Measurements from ENCODE around the gene GALNT10. TPM values are rescaled to one million over a fixed set of nuclear protein-coding genes. Genes with fewer than 3 reads are reported as not detected.

Gene GALNT10
- total RNA-seq, 1 experiment from 2014 or later = 23.4 TPM

GRCh38 chr5:154401931-154402330 is 211.4 kb downstream of the GALNT10 start:
- no peaks in the 10 kb centered on the region for H3K27me3 Mint-ChIP-seq (ENCODE audit: insufficient read depth, unreplicated experiment)
- H3K27ac Mint-ChIP-seq (ENCODE audit: unreplicated experiment) = peak overlapping the region; percentile 53
- H3K4me1 ChIP-seq = peaks cover 5% of the 10 kb centered on the region; the same call in 1 of the 2 replicates
- peaks cover 6% of the 10 kb centered on the region for H3K36me3 Mint-ChIP-seq (ENCODE audit: insufficient read depth, unreplicated experiment)
- TF ChIP-seq CTCF (IDR thresholded peaks at IDR 0.05; ENCODE audit: insufficient read depth in 1 of 2, low read depth in 1 of 2, low read length in 1 of 2, severe bottlenecking in 1 of 2, unreplicated experiment in 1 of 2) = no peak
- no peaks in the 10 kb centered on the region for H3K4me1 Mint-ChIP-seq (ENCODE audit: low read depth, unreplicated experiment)
- ChIA-PET CTCF (no interaction called here), POLR2A (no interaction called here)
- no peak overlapping the region for H3K4me3 ChIP-seq (ENCODE audit: low read depth, low read length)
- no peak overlapping the region for H3K4me3 Mint-ChIP-seq (ENCODE audit: unreplicated experiment)
- no peak for DNase-seq
- no peaks in the 10 kb centered on the region for H3K36me3 ChIP-seq (ENCODE audit: control insufficient read depth, insufficient read depth, low read length)
- no peaks in the 10 kb centered on the region for H3K9me3 Mint-ChIP-seq (ENCODE audit: unreplicated experiment)
- BruUV-seq (replicated peaks) = no TSS peak
- no peaks in the 10 kb centered on the region for H3K27me3 ChIP-seq (replicated peaks; ENCODE audit: control insufficient read depth, insufficient read depth, low read length)
- no peaks in the 10 kb centered on the region for H3K9me3 ChIP-seq
- intact Hi-C loops (cut with micrococcal nuclease; ENCODE audit: unreplicated experiment) = no loop called here

- H3K36me3 ChIP-seq (ENCODE audit: control insufficient read depth, insufficient read depth, low read length) = no peaks in the 10 kb centered on the region
- H3K9me3 ChIP-seq = no peaks in the 10 kb centered on the region
- intact Hi-C loops (cut with micrococcal nuclease; ENCODE audit: unreplicated experiment) = no loop called here
- Mint-ChIP-seq H3K36me3 (ENCODE audit: insufficient read depth, unreplicated experiment) (peaks cover 6% of the 10 kb centered on the region), H3K9me3 (ENCODE audit: unreplicated experiment) (no peaks in the 10 kb centered on the region), H3K27me3 (ENCODE audit: insufficient read depth, unreplicated experiment) (no peaks in the 10 kb centered on the region), H3K4me3 (ENCODE audit: unreplicated experiment) (no peak overlapping the region), H3K4me1 (ENCODE audit: low read depth, unreplicated experiment) (no peaks in the 10 kb centered on the region), H3K27ac (ENCODE audit: unreplicated experiment) (peak overlapping the region; percentile 53)
- no peaks in the 10 kb centered on the region for H3K27me3 ChIP-seq (replicated peaks; ENCODE audit: control insufficient read depth, insufficient read depth, low read length)
- no peak for TF ChIP-seq CTCF (IDR thresholded peaks at IDR 0.05; ENCODE audit: insufficient read depth in 1 of 2, low read depth in 1 of 2, low read length in 1 of 2, severe bottlenecking in 1 of 2, unreplicated experiment in 1 of 2)
- ChIA-PET CTCF (no interaction called here), POLR2A (no interaction called here)
- H3K4me3 ChIP-seq (ENCODE audit: low read depth, low read length) = no peak overlapping the region
- DNase-seq = no peak
- no TSS peak for BruUV-seq (replicated peaks)
- H3K4me1 ChIP-seq = peaks cover 5% of the 10 kb centered on the region; the same call in 1 of the 2 replicates
Measured at GRCh38 chr5:154402611-154403010, 212.1 kb downstream of the GALNT10 start.

GRCh38 chr5:154403234-154403633 is 212.7 kb downstream of the GALNT10 start:
- peaks cover 5% of the 10 kb centered on the region; the same call in 1 of the 2 replicates for H3K4me1 ChIP-seq
- Mint-ChIP-seq H3K27me3 (ENCODE audit: insufficient read depth, unreplicated experiment) (no peaks in the 10 kb centered on the region), H3K9me3 (ENCODE audit: unreplicated experiment) (no peaks in the 10 kb centered on the region), H3K36me3 (ENCODE audit: insufficient read depth, unreplicated experiment) (peaks cover under 1% of the 10 kb centered on the region), H3K27ac (ENCODE audit: unreplicated experiment) (no peak overlapping the region), H3K4me3 (ENCODE audit: unreplicated experiment) (no peak overlapping the region), H3K4me1 (ENCODE audit: low read depth, unreplicated experiment) (peaks cover 4% of the 10 kb centered on the region)
- intact Hi-C loops (cut with micrococcal nuclease; ENCODE audit: unreplicated experiment) = no loop called here
- POLR2A ChIA-PET = no interaction called here
- no peaks in the 10 kb centered on the region for H3K27me3 ChIP-seq (replicated peaks; ENCODE audit: control insufficient read depth, insufficient read depth, low read length)
- H3K4me3 ChIP-seq (ENCODE audit: low read depth, low read length) = no peak overlapping the region
- BruUV-seq (replicated peaks) = no TSS peak
- TF ChIP-seq CTCF (IDR thresholded peaks at IDR 0.05; ENCODE audit: insufficient read depth in 1 of 2, low read depth in 1 of 2, low read length in 1 of 2, severe bottlenecking in 1 of 2, unreplicated experiment in 1 of 2) = no peak
- no peaks in the 10 kb centered on the region for H3K36me3 ChIP-seq (ENCODE audit: control insufficient read depth, insufficient read depth, low read length)
- DNase-seq = no peak
- H3K9me3 ChIP-seq = no peaks in the 10 kb centered on the region
- CTCF ChIA-PET = no interaction called here
